ENCODE results near the gene ANKRD40.

The ANKRD40 gene

DNA sequence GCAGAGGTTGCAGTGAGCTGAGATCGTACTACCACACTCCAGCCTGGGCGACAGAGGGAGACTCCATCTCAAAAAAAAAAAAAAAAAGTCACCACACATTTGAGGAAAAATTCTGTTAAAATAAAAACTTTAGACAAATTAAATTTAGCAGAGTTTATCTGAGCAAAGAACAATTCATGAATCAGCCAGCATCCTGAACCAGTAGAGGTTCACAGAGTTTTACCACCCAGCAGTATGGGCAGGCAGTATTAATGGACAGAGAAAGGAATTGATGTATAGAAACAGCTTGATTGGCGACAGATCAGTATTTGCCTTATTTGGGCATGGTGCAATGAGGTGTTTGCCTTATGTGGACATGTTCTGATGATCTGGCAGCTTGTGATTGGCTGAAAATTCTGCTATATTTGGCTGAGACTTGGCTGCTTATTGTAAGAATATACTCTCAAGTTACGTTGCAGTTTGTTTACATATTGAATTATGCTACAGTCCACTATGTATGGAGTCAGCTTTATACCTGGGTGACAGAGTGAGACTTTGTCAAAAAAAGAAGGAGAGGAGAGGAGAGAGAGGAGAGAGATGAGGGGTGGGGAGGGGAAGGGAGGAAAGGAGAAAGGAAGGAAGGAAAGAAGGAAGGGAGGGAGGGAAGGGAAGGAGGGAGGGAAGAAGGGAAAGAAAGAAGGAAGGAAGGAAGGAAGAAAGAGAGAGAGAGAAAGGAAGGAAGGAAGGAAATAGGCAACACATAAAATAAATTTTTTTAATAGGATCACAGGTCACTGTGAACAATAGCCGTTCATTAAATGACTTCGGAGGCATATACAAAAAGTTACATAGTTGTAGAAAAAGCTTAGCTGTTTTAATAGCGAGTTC, 58.4 kb downstream of the ANKRD40 start:
- no peak for DNase-seq (ENCODE audit: low spot score)

DNA sequence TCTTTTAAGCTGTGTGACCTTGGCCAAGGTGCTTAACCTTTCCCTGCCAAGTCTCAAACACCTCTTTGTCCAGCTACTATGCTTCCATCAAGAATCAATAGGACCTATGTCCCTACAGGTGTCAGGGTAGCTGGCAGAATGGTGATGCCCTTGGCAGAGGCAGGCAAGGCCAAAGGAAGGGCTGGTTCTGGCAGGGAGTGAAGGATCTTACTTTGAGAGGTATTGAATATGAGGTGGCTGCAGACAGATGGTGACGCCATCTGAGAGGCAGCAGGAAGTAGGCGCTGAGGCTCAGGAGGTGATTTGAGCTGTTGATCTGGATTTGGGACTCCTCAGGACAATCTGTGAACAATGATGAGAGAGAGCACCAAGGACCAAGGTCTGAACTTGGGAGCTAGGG, 60.5 kb downstream of the ANKRD40 start:
- DNase-seq (ENCODE audit: low spot score), result no peak

DNA sequence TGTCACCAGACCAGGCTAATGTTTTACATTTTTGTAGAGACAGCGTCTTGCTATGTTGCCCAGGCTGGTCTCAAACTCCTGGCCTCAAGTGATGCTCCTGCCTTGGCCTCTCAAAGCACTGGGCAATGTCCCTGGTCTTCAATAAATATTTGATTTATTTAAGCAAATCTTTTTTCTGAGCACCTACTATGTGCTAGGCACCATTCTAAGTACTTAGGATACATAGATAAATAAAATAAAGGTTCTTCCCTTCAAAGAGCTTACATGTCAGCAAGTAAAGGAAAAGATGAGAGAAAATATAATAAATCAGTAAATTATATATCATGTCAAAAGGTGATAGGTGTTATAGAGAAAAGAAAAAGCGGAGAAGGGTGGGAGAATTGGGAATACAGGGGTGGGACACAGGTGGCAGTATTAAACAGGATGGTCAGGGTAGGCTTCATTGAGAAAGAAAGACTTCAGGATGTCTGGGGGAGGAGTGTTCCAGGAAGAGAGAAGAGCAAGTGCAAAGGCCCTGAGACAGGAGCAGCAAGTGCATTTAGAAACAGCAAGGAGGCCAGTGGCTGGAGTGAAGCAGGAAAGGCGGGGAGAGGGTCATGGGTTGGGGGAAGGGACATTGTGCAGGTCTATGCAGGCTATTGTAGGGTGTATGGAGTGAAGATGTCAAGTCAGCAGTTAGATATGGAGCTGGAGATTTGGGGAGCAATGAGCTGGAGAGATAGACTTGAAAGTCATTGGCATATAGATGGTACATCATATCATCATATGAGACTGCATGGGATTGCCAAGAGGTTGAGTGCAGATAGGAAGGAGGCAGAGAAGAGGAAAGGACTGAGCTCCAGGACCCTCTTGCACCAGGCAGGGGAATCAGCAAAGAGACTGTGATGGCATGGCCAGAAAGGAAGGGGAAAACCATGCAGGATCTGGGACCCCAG, 61.7 kb downstream of the ANKRD40 start:
- DNase-seq (ENCODE audit: low spot score), result no peak
